ENCODE results near the gene MYH15. TPM values are rescaled to one million over a fixed set of nuclear protein-coding genes. Genes with fewer than 3 reads are reported as not detected.
A peak's percentile ranks its signal among the peaks of the same experiment; 100 is the strongest.

MYH15 gene
- total and polyA plus RNA-seq, 2 of the 8 experiments (the other 6 are each of a cell fraction or from before 2014, with no cell fraction given) = under 0.01 TPM; not detected in 1

DNA sequence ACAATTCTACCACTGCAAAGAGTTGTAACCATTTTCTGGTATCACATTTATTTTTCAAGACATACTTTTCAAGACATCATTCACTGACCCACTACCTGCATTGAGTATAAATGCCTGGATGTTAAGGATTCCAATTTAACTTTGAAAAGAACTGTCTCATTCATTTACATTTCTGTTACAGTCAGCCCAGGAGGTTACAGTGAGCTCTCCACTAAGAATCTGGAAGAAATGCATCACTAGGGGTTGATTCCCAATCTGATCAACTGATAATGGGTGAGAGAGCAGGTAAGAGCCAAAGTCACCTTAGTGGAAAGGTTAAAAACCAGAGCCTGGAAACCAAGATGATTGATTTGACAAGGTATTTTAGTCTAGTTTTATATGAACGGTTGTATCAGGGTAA, 133.0 kb downstream of the MYH15 start:
- H3K23me2 ChIP-seq (ENCODE audit: low read depth, low read length) = no peaks in the 10 kb centered on the region
- H3K27ac ChIP-seq (ENCODE audit: low read depth, low read length) = no peak overlapping the region
- H4K8ac ChIP-seq (ENCODE audit: extremely low read depth, insufficient read depth, low read length) = no peak overlapping the region
- no peak overlapping the region for H3K56ac ChIP-seq (replicated peaks; ENCODE audit: insufficient read length, low read depth, low read length)
- no peaks in the 10 kb centered on the region for H3K36me3 ChIP-seq (ENCODE audit: control insufficient read depth in 2 of 4, insufficient read depth in 4 of 4, low read length in 3 of 4)
- H2AFZ ChIP-seq (ENCODE audit: low read length) = no peak overlapping the region
- no peak overlapping the region for H3K14ac ChIP-seq (ENCODE audit: insufficient read length)
- H4K5ac ChIP-seq (ENCODE audit: insufficient read length, low read depth, low read length) = no peak overlapping the region
- H2AK5ac ChIP-seq (ENCODE audit: low read depth, low read length) = no peak overlapping the region
- H3K4me3 ChIP-seq (ENCODE audit: extremely low read depth in 1 of 4, insufficient read depth in 2 of 4, low read depth in 3 of 4, low read length in 4 of 4) = no peak overlapping the region
- no peak overlapping the region for H3K18ac ChIP-seq (ENCODE audit: extremely low read depth, low read length)
- no peak overlapping the region for H2BK15ac ChIP-seq (ENCODE audit: low read length)
- H3K23ac ChIP-seq (ENCODE audit: insufficient read length) = no peak overlapping the region
- peak; percentile 42 for FAIRE-seq
- ChIA-PET POLR2A (ENCODE audit: partially characterized antibody) (no interaction called here), CTCF (ENCODE audit: partially characterized antibody) (interaction anchor here (1.7 to 2.0 kb wide), 2 partner anchors 15 to 219 kb away, joined by 4 to 6 read pairs; no protein-coding TSS in a partner anchor)
- no peak overlapping the region for H4K91ac ChIP-seq (replicated peaks; ENCODE audit: insufficient read length, low read length)
- no peak overlapping the region for H3K9ac ChIP-seq (replicated peaks in 1 of 4; ENCODE audit: extremely low read depth in 1 of 4, low read depth in 3 of 4, low read length in 3 of 4)
- H3K79me1 ChIP-seq (ENCODE audit: low read depth, low read length) = no peaks in the 10 kb centered on the region
- no peak overlapping the region for H3K4ac ChIP-seq (replicated peaks; ENCODE audit: insufficient read length, low read depth, low read length)
- H3K4me1 ChIP-seq (replicated peaks in 1 of 4; ENCODE audit: control insufficient read depth in 3 of 4, insufficient read depth in 4 of 4, low read length in 3 of 4) = peaks cover 2 to 10% (median 5%) of the 10 kb centered on the region in 4 experiments; a peak in 4 of 7 replicates
- H3K4me2 ChIP-seq (ENCODE audit: insufficient read depth in 1 of 2, low read depth in 2 of 2, low read length in 2 of 2) = no peak overlapping the region
- WGBS, 2 experiments (ENCODE audit: extremely low coverage in 1 of 2, insufficient coverage in 1 of 2, insufficient read length in 1 of 2, insufficient replicate concordance in 2 of 2, low coverage in 1 of 2, low lambda C conversion rate in 2 of 2, missing lambda C conversion rate in 1 of 2) = 89% methylated on average over 1 of the region's 1 CpG; no CpG with 5 or more reads in 1 of the 2 experiments
- H2BK120ac ChIP-seq (replicated peaks; ENCODE audit: low read depth, low read length) = no peak overlapping the region
- no peaks in the 10 kb centered on the region for H3K9me3 ChIP-seq (ENCODE audit: insufficient read depth in 2 of 2, low read depth in 1 of 2, low read length in 1 of 2)
- H2BK12ac ChIP-seq (ENCODE audit: low read depth, low read length) = no peak overlapping the region
- no peaks in the 10 kb centered on the region for H3K27me3 ChIP-seq (replicated peaks in 1 of 4; ENCODE audit: control insufficient read depth in 3 of 4, extremely low read depth in 1 of 4, insufficient read depth in 3 of 4, low read length in 3 of 4)
- H2BK20ac ChIP-seq (ENCODE audit: low read length) = no peak overlapping the region
- H4K20me1 ChIP-seq (replicated peaks in 1 of 2; ENCODE audit: control insufficient read depth in 1 of 2, insufficient read depth in 2 of 2, low read length in 2 of 2) = no peaks in the 10 kb centered on the region
- H3K79me2 ChIP-seq (ENCODE audit: control insufficient read depth in 1 of 2, insufficient read depth in 2 of 2, low read length in 2 of 2) = no peaks in the 10 kb centered on the region
- no peak for DNase-seq (ENCODE audit: low read depth in 1 of 2, low spot score in 2 of 2)
- H2BK5ac ChIP-seq (ENCODE audit: low read depth, low read length) = no peak overlapping the region
- no peak for TF ChIP-seq JUND (IDR thresholded peaks at IDR 0.05; ENCODE audit: low read length)
- TF ChIP-seq BCL11A (IDR thresholded peaks at IDR 0.05; ENCODE audit: low read depth in 2 of 2, low read length in 2 of 2) = no peak
- no peak for TF ChIP-seq POU5F1 (IDR thresholded peaks at IDR 0.05; ENCODE audit: low read depth, low read length)
- no peak for TF ChIP-seq JUN (IDR thresholded peaks at IDR 0.05; ENCODE audit: low read depth, low read length)
- TF ChIP-seq POLR2AphosphoS5 (IDR thresholded peaks at IDR 0.05; ENCODE audit: low read depth, low read length) = no peak
- TF ChIP-seq SRF (IDR thresholded peaks at IDR 0.05; ENCODE audit: low read depth, low read length) = no peak
- TF ChIP-seq, protein P1, sequence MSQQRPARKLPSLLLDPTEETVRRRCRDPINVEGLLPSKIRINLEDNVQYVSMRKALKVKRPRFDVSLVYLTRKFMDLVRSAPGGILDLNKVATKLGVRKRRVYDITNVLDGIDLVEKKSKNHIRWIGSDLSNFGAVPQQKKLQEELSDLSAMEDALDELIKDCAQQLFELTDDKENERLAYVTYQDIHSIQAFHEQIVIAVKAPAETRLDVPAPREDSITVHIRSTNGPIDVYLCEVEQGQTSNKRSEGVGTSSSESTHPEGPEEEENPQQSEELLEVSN (IDR thresholded peaks at IDR 0.05) = no peak
- TF ChIP-seq NANOG (IDR thresholded peaks at IDR 0.05; ENCODE audit: insufficient read depth, low read depth, low read length, poor library complexity, severe bottlenecking) = no peak
- TF ChIP-seq HDAC2 (IDR thresholded peaks at IDR 0.05; ENCODE audit: borderline replicate concordance in 1 of 2, low read depth in 2 of 2, low read length in 2 of 2) = no peak
- no peak for TF ChIP-seq RXRA (IDR thresholded peaks at IDR 0.05; ENCODE audit: insufficient read depth, low read depth, low read length)
- no peak for TF ChIP-seq TCF12 (IDR thresholded peaks at IDR 0.05; ENCODE audit: low read depth, low read length)
- TF ChIP-seq, protein P2, sequence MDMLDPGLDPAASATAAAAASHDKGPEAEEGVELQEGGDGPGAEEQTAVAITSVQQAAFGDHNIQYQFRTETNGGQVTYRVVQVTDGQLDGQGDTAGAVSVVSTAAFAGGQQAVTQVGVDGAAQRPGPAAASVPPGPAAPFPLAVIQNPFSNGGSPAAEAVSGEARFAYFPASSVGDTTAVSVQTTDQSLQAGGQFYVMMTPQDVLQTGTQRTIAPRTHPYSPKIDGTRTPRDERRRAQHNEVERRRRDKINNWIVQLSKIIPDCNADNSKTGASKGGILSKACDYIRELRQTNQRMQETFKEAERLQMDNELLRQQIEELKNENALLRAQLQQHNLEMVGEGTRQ (IDR thresholded peaks at IDR 0.05; ENCODE audit: low read length) = no peak
- no peak for TF ChIP-seq CEBPB (IDR thresholded peaks at IDR 0.05; ENCODE audit: low read depth, low read length)
